Measurements from ENCODE around the gene HPX. TPM values are rescaled to one million over a fixed set of nuclear protein-coding genes. Genes with fewer than 3 reads are reported as not detected.
A peak's percentile ranks its signal among the peaks of the same experiment; 100 is the strongest.

The HPX gene
- total and polyA plus RNA-seq, 2 of the 13 experiments (the other 11 are each of a cell fraction or from before 2014, with no cell fraction given): 9.2 to 57.4 TPM

DNA sequence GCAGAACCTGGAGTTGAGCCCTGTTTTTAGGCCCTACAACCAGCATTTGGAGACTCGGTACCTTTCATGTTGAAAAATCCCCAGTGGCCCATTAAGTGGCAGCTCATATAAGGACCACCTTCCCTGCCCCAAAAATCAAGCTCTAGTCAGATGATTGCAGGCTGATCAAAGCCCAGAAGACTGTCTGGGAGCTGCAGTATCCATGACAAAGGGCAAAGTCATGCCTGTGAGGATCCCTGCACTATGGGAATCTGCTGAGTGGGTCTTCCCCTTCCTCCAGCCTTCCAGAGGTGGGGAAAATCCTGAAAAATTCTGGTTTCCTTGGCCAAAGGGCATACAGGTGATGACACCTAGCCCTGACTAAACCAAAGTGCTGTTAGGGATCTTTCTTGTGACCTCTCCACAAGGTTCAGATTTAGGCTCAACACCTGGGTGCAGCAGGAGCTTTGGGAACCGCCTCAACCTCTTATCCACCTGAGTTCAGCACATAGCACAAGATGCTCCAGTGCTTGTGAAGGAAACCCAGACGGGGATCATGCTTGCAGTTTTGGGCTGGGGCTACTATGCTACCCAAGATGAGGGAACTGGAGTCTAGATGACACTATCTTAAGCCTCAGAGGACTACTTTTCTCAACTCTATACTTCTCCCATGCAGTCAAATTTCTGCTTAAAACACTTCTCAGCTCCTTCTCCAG lies 34.2 kb upstream of the HPX start:
- no peak overlapping the region for H2AFZ ChIP-seq (ENCODE audit: low read length)
- peaks cover 5% of the 10 kb centered on the region for H3K79me2 ChIP-seq (ENCODE audit: insufficient read depth, low read length)
- H3K27me3 ChIP-seq (ENCODE audit: control insufficient read depth in 1 of 2, insufficient read depth in 2 of 2, low read length in 2 of 2): no peaks in the 10 kb centered on the region; a peak in 1 of 5 replicates
- H3K27ac ChIP-seq (ENCODE audit: extremely low read length, insufficient read depth, low read length): peak overlapping the region; percentile 44
- no TSS peak for BruUV-seq (replicated peaks)
- ChIA-PET CTCF (ENCODE audit: low intra/inter-chr PET ratio, low total read pairs) (no interaction called here), POLR2A (interaction anchor here (1.4 to 3.3 kb wide), 5 partner anchors 13 to 144 kb away, joined by 3 to 13 read pairs (median 5); partner anchors contain the start of genes HPX and TPP1)
- no peak overlapping the region for H3K9ac ChIP-seq (ENCODE audit: insufficient read depth, low read depth, low read length)
- WGBS (ENCODE audit: low lambda C conversion rate): 79% methylated on average over 3 of the region's 3 CpGs
- FAIRE-seq: no peak
- no peak for DNase-seq (ENCODE audit: low spot score)
- intact Hi-C loops (cut with micrococcal nuclease; ENCODE audit: unreplicated experiment) (no loop called here), in situ Hi-C loops (cut with HindIII; ENCODE audit: extremely low pct_ligation_motif_present, low pct_unique_long_range_greater_than_20kb) (no loop called here)
- no peaks in the 10 kb centered on the region for H3K9me3 ChIP-seq (ENCODE audit: low read length)
- no peaks in the 10 kb centered on the region; the same call in 1 of the 2 replicates for H4K20me1 ChIP-seq (ENCODE audit: insufficient read depth, low read length)
- peaks cover 9 to 25% of the 10 kb centered on the region in 2 experiments for H3K36me3 ChIP-seq (replicated peaks in 1 of 2; ENCODE audit: control insufficient read depth in 1 of 2, insufficient read depth in 2 of 2, low read length in 2 of 2)
- no peak overlapping the region for H3K4me2 ChIP-seq (ENCODE audit: low read depth, low read length)
- peak; percentile 28 for ATAC-seq
- TF ChIP-seq POLR2G (IDR thresholded peaks at IDR 0.05; ENCODE audit: low read depth, low read length) (peak; percentile 32; the same call in 1 of the 2 replicates), ZNF747 (CRISPR knock-in tag; IDR thresholded peaks at IDR 0.05; ENCODE audit: borderline replicate concordance) (no peak), SSRP1 (CRISPR knock-in tag; IDR thresholded peaks at IDR 0.05) (0 out of 2 replicates have a peak, but pooled peaks have one; percentile 37)
- TF ChIP-seq, protein P1, sequence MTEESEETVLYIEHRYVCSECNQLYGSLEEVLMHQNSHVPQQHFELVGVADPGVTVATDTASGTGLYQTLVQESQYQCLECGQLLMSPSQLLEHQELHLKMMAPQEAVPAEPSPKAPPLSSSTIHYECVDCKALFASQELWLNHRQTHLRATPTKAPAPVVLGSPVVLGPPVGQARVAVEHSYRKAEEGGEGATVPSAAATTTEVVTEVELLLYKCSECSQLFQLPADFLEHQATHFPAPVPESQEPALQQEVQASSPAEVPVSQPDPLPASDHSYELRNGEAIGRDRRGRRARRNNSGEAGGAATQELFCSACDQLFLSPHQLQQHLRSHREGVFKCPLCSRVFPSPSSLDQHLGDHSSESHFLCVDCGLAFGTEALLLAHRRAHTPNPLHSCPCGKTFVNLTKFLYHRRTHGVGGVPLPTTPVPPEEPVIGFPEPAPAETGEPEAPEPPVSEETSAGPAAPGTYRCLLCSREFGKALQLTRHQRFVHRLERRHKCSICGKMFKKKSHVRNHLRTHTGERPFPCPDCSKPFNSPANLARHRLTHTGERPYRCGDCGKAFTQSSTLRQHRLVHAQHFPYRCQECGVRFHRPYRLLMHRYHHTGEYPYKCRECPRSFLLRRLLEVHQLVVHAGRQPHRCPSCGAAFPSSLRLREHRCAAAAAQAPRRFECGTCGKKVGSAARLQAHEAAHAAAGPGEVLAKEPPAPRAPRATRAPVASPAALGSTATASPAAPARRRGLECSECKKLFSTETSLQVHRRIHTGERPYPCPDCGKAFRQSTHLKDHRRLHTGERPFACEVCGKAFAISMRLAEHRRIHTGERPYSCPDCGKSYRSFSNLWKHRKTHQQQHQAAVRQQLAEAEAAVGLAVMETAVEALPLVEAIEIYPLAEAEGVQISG (CRISPR knock-in tag; IDR thresholded peaks at IDR 0.05): no peak
- H3K4me3 ChIP-seq (replicated peaks in 1 of 3; ENCODE audit: insufficient read depth in 1 of 3, low read depth in 2 of 3, low read length in 3 of 3): no peak overlapping the region
- peaks cover 47% of the 10 kb centered on the region for H3K4me1 ChIP-seq (ENCODE audit: insufficient read depth, low read length)

Data from HepG2 (cell line).